GM20000 (cell line): ENCODE measurements around the gene ZNF710.

ENCODE experiments used
- DNase-seq: peaks from one replicate; pipeline ENCODE4 v3.0.0; 2012; ENCODE audit warnings: low spot score
- TF ChIP-seq, protein P1 (sequence below): IDR thresholded peaks from 2 replicates; pipeline ENCODE4 v1.5.1; 2012; ENCODE audit warnings: mild to moderate bottlenecking, control low read depth; ENCODE audit errors: extremely low read depth, missing control alignments

Gene ZNF710

GRCh38 chr15:90003736-90004135 lies 2.6 kb downstream of the ZNF710 start:
- DNase-seq = no peak
- TF ChIP-seq, protein P1, sequence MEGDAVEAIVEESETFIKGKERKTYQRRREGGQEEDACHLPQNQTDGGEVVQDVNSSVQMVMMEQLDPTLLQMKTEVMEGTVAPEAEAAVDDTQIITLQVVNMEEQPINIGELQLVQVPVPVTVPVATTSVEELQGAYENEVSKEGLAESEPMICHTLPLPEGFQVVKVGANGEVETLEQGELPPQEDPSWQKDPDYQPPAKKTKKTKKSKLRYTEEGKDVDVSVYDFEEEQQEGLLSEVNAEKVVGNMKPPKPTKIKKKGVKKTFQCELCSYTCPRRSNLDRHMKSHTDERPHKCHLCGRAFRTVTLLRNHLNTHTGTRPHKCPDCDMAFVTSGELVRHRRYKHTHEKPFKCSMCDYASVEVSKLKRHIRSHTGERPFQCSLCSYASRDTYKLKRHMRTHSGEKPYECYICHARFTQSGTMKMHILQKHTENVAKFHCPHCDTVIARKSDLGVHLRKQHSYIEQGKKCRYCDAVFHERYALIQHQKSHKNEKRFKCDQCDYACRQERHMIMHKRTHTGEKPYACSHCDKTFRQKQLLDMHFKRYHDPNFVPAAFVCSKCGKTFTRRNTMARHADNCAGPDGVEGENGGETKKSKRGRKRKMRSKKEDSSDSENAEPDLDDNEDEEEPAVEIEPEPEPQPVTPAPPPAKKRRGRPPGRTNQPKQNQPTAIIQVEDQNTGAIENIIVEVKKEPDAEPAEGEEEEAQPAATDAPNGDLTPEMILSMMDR = no peak

- TF ChIP-seq, protein P1 = no peak
- no peak for DNase-seq
Measured at GRCh38 chr15:90004252-90004651, 3.1 kb downstream of the ZNF710 start.

- no peak for DNase-seq
- TF ChIP-seq, protein P1 = no peak
Measured at GRCh38 chr15:90004671-90005070, 3.5 kb downstream of the ZNF710 start.

GRCh38 chr15:90006217-90007075 lies 5.3 kb downstream of the ZNF710 start:
- TF ChIP-seq, protein P1 = no peak
- no peak for DNase-seq

- no peak for DNase-seq
- TF ChIP-seq, protein P1 = no peak
Measured at GRCh38 chr15:90007076-90007460, 5.9 kb downstream of the ZNF710 start.

DNA sequence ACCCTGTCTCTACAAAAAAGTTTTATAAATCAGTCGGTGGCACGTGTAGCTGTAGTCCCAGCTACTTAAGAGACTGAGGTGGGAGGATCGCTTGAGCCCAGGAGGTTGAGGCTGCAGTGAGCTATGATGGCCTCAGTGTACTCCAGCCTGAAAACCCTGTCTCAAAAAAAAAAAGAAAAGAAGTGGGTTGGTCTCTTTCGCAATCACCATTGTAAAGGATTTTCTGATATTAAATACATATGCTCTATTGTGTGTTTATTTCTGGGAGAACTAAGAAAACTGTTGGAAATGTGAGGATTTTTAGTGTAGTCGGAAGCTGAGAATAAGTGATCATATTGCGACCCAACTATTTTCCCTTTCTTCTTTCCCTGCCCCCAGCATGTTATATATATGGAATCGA lies 7.5 kb downstream of the ZNF710 start:
- TF ChIP-seq, protein P1 = no peak
- DNase-seq = no peak

- DNase-seq = no peak
- TF ChIP-seq, protein P1 = no peak
Measured at GRCh38 chr15:90009301-90010022, 8.3 kb downstream of the ZNF710 start.
